ENCODE results near the gene KCNC3. TPM values are rescaled to one million over a fixed set of nuclear protein-coding genes. Genes with fewer than 3 reads are reported as not detected.
A peak's percentile ranks its signal among the peaks of the same experiment; 100 is the strongest.

Gene KCNC3
- total RNA-seq = 34.5 and 44.3 TPM in 2 replicates

GRCh38 chr19:50329146-50329925 is at the start of gene KCNC3:
Gene KCNC3, minus strand, starts transcription at chr19:50329377. Its CDS starts 295 bp downstream, at chr19:50329082.
- ATAC-seq (ENCODE audit: low read depth) (peak; percentile 64), DNase-seq (peak; percentile 91)
- ChIA-PET POLR2A (interaction anchor here (0.6 to 10.6 kb wide), 24 partner anchors 9 to 1999 kb away, joined by 3 to 408 read pairs (median 6); partner anchors contain the start of genes AKT1S1, JOSD2, NAPSA and NR1H2), CTCF (interaction anchor here (1.0 to 2.1 kb wide), 7 partner anchors 10 to 227 kb away, joined by 3 to 20 read pairs (median 6); no protein-coding TSS in a partner anchor)
- Mint-ChIP-seq H3K27ac (peak within 1 kb of the TSS; percentile 98), H3K4me1 (peaks cover 78% of the 10 kb centered on the region), H3K9me3 (peaks cover 3% of the 10 kb centered on the region), H3K36me3 (ENCODE audit: low read depth) (peaks cover 14% of the 10 kb centered on the region), H3K4me3 (peak within 1 kb of the TSS; percentile 93), H3K27me3 (peaks cover 5% of the 10 kb centered on the region)
- intact Hi-C loops (cut with micrococcal nuclease) = loop anchor here (1.0 to 5.0 kb wide), 12 partner anchors 12 to 877 kb away; partner anchors contain the start of genes AKT1S1, ALDH16A1, NR1H2 and PIH1D1
- TF ChIP-seq, protein P1, sequence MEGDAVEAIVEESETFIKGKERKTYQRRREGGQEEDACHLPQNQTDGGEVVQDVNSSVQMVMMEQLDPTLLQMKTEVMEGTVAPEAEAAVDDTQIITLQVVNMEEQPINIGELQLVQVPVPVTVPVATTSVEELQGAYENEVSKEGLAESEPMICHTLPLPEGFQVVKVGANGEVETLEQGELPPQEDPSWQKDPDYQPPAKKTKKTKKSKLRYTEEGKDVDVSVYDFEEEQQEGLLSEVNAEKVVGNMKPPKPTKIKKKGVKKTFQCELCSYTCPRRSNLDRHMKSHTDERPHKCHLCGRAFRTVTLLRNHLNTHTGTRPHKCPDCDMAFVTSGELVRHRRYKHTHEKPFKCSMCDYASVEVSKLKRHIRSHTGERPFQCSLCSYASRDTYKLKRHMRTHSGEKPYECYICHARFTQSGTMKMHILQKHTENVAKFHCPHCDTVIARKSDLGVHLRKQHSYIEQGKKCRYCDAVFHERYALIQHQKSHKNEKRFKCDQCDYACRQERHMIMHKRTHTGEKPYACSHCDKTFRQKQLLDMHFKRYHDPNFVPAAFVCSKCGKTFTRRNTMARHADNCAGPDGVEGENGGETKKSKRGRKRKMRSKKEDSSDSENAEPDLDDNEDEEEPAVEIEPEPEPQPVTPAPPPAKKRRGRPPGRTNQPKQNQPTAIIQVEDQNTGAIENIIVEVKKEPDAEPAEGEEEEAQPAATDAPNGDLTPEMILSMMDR (IDR thresholded peaks at IDR 0.05) = no peak

GRCh38 chr19:50378863-50379236 is 49.7 kb upstream of the KCNC3 start:
- peaks cover 56% of the 10 kb centered on the region for H3K36me3 Mint-ChIP-seq (ENCODE audit: low read depth)

DNA sequence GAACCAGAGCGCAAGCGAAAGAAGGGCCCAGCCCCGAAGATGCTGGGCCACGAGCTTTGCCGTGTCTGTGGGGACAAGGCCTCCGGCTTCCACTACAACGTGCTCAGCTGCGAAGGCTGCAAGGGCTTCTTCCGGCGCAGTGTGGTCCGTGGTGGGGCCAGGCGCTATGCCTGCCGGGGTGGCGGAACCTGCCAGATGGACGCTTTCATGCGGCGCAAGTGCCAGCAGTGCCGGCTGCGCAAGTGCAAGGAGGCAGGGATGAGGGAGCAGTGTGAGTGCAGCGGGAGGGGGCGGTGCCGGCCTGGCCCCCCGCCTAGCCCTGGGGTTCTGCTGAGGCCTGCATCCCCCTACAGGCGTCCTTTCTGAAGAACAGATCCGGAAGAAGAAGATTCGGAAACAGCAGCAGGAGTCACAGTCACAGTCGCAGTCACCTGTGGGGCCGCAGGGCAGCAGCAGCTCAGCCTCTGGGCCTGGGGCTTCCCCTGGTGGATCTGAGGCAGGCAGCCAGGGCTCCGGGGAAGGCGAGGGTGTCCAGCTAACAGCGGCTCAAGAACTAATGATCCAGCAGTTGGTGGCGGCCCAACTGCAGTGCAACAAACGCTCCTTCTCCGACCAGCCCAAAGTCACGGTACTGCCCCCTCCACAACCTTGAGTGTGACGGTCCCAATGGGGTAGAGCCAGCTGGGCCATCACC is 49.1 kb upstream of the KCNC3 start:
- CTCF ChIA-PET = no interaction called here

More at GRCh38 chr19:50378863-50379236, 49.7 kb upstream of the KCNC3 start:
- Mint-ChIP-seq H3K4me3 (no peak overlapping the region), H3K27ac (peak overlapping the region; percentile 9), H3K27me3 (no peaks in the 10 kb centered on the region), H3K4me1 (peaks cover 22% of the 10 kb centered on the region), H3K9me3 (no peaks in the 10 kb centered on the region)
- POLR2A ChIA-PET = interaction anchor here (0.5 to 0.9 kb wide), 2 partner anchors 37 to 945 kb away, joined by 3 read pairs; no protein-coding TSS in a partner anchor
- no peak for ATAC-seq (ENCODE audit: low read depth)
- DNase-seq = no peak
- intact Hi-C loops (cut with micrococcal nuclease) = loop anchor here (5.0 kb wide), 1 partner anchor 37 kb away; no protein-coding TSS in a partner anchor
- CTCF ChIA-PET = no interaction called here
- TF ChIP-seq, protein P1 (IDR thresholded peaks at IDR 0.05) = no peak

GRCh38 chr19:50377517-50377916 is 48.3 kb upstream of the KCNC3 start:
- intact Hi-C loops (cut with micrococcal nuclease) = loop anchor here (2.0 to 5.0 kb wide), 3 partner anchors 35 to 501 kb away; partner anchors contain the start of genes AKT1S1 and TBC1D17
- Mint-ChIP-seq H3K27ac (peak overlapping the region; percentile 78), H3K27me3 (no peaks in the 10 kb centered on the region), H3K4me1 (peaks cover 14% of the 10 kb centered on the region), H3K36me3 (ENCODE audit: low read depth) (peaks cover 54% of the 10 kb centered on the region), H3K4me3 (peak overlapping the region; percentile 99), H3K9me3 (no peaks in the 10 kb centered on the region)
- DNase-seq (no peak), ATAC-seq (ENCODE audit: low read depth) (no peak)
- CTCF ChIA-PET = no interaction called here
- TF ChIP-seq, protein P1 (IDR thresholded peaks at IDR 0.05) = no peak
- POLR2A ChIA-PET = interaction anchor here (2.1 kb wide), 1 partner anchor 133 kb away, joined by 12 read pairs; the partner anchor contains the start of gene JOSD2

More for the DNA sequence above, 49.1 kb upstream of the KCNC3 start:
- POLR2A ChIA-PET = interaction anchor here (0.6 to 0.9 kb wide), 2 partner anchors 16 to 37 kb away, joined by 3 read pairs; no protein-coding TSS in a partner anchor
- no peak for ATAC-seq (ENCODE audit: low read depth)
- peaks cover 54% of the 10 kb centered on the region for H3K36me3 Mint-ChIP-seq (ENCODE audit: low read depth)
- peaks cover 16% of the 10 kb centered on the region for H3K4me1 Mint-ChIP-seq
- intact Hi-C loops (cut with micrococcal nuclease) = loop anchor here (5.0 kb wide), 1 partner anchor 36 kb away; no protein-coding TSS in a partner anchor
- peak overlapping the region; percentile 32 for H3K4me3 Mint-ChIP-seq
- peak overlapping the region; percentile 1 for H3K27ac Mint-ChIP-seq
- no peak for DNase-seq
- TF ChIP-seq, protein P1 (IDR thresholded peaks at IDR 0.05) = no peak
- H3K27me3 Mint-ChIP-seq = no peaks in the 10 kb centered on the region
- H3K9me3 Mint-ChIP-seq = no peaks in the 10 kb centered on the region
